B cell (primary cell): ENCODE measurements around the gene NTHL1.

Source experiments
- EZH2 ChIP-seq: IDR thresholded peaks from 2 replicates; pipeline ENCODE4 v1.6.1; 2012; ENCODE audit warnings: borderline replicate concordance, low read depth, mild to moderate bottlenecking, moderate library complexity, low read length; ENCODE audit not compliant: insufficient read depth, poor library complexity, severe bottlenecking
- TF ChIP-seq, protein P1 (sequence below): fragments of 200-600 bp; IDR thresholded peaks from one replicate; pipeline ENCODE4 v1.8.0; 2022; ENCODE audit warnings: antibody characterized with exemption, mild to moderate bottlenecking

- TF ChIP-seq, protein P1, sequence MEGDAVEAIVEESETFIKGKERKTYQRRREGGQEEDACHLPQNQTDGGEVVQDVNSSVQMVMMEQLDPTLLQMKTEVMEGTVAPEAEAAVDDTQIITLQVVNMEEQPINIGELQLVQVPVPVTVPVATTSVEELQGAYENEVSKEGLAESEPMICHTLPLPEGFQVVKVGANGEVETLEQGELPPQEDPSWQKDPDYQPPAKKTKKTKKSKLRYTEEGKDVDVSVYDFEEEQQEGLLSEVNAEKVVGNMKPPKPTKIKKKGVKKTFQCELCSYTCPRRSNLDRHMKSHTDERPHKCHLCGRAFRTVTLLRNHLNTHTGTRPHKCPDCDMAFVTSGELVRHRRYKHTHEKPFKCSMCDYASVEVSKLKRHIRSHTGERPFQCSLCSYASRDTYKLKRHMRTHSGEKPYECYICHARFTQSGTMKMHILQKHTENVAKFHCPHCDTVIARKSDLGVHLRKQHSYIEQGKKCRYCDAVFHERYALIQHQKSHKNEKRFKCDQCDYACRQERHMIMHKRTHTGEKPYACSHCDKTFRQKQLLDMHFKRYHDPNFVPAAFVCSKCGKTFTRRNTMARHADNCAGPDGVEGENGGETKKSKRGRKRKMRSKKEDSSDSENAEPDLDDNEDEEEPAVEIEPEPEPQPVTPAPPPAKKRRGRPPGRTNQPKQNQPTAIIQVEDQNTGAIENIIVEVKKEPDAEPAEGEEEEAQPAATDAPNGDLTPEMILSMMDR = no peak
- TF ChIP-seq EZH2 = no peak
Observed at GRCh38 chr16:2085669-2086068, 38.0 kb upstream of the NTHL1 start.
